ENCODE data around the gene TRAF3. TPM values are rescaled to one million over a fixed set of nuclear protein-coding genes. Genes with fewer than 3 reads are reported as not detected.
A peak's percentile ranks its signal among the peaks of the same experiment; 100 is the strongest.

Gene TRAF3
- total RNA-seq, 1 experiment from 2014 or later, result 25.3 TPM

DNA sequence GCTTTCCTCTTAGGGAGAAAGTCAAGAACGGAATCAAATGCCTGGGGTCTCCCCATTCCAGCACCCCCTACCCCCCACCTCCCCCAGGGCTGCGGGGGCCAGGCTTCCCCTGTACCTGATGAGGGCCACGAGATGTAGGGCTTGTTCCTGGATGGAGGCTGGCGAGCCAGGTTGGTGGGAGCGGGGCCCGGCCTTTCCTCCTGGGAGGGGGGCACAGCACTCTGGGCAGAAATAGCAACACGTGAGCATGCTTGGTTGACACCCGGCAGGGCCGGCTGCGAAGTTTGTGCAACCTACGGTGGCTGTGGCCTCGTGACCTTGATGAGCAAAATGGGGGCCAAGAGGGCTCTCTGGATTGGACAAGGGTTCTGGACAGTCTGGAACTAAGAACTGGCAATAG lies 160.9 kb downstream of the TRAF3 start:
- Mint-ChIP-seq H3K4me3 (ENCODE audit: unreplicated experiment) (no peak overlapping the region), H3K36me3 (ENCODE audit: insufficient read depth, unreplicated experiment) (peaks cover 81% of the 10 kb centered on the region), H3K9me3 (ENCODE audit: unreplicated experiment) (no peaks in the 10 kb centered on the region), H3K27ac (ENCODE audit: low read depth, unreplicated experiment) (no peak overlapping the region), H3K4me1 (ENCODE audit: insufficient read depth, unreplicated experiment) (peaks cover 15% of the 10 kb centered on the region), H3K27me3 (ENCODE audit: insufficient read depth, unreplicated experiment) (no peaks in the 10 kb centered on the region)
- intact Hi-C loops (cut with micrococcal nuclease), result no loop called here
- no peak for DNase-seq (ENCODE audit: unreplicated experiment)
- POLR2A ChIA-PET, result interaction anchor here (0.7 kb wide), 1 partner anchor 11 kb away, joined by 4 read pairs; no protein-coding TSS in a partner anchor
- CTCF ChIA-PET, result interaction anchor here (0.6 kb wide), 1 partner anchor 634 kb away, joined by 3 read pairs; no protein-coding TSS in a partner anchor
- no peak for TF ChIP-seq CTCF (IDR thresholded peaks at IDR 0.05; ENCODE audit: unreplicated experiment)
- no TSS peak for BruUV-seq (replicated peaks)

- no peak overlapping the region for H3K4me3 Mint-ChIP-seq (ENCODE audit: unreplicated experiment)
- BruUV-seq (replicated peaks), result no TSS peak
- intact Hi-C loops (cut with micrococcal nuclease), result no loop called here
- DNase-seq (ENCODE audit: unreplicated experiment), result no peak
- CTCF ChIA-PET, result no interaction called here
- H3K9me3 Mint-ChIP-seq (ENCODE audit: unreplicated experiment), result no peaks in the 10 kb centered on the region
- peaks cover 83% of the 10 kb centered on the region for H3K36me3 Mint-ChIP-seq (ENCODE audit: insufficient read depth, unreplicated experiment)
- H3K27ac Mint-ChIP-seq (ENCODE audit: low read depth, unreplicated experiment), result no peak overlapping the region
- peaks cover 15% of the 10 kb centered on the region for H3K4me1 Mint-ChIP-seq (ENCODE audit: insufficient read depth, unreplicated experiment)
- POLR2A ChIA-PET, result no interaction called here
- TF ChIP-seq CTCF (IDR thresholded peaks at IDR 0.05; ENCODE audit: unreplicated experiment), result no peak
- no peaks in the 10 kb centered on the region for H3K27me3 Mint-ChIP-seq (ENCODE audit: insufficient read depth, unreplicated experiment)
These were observed 162.1 kb downstream of the TRAF3 start for GRCh38 chr14:102939329-102939728.

GRCh38 chr14:102939820-102940561 lies 162.7 kb downstream of the TRAF3 start:
- POLR2A ChIA-PET, result interaction anchor here (1.0 kb wide), 1 partner anchor 13 kb away, joined by 3 read pairs; no protein-coding TSS in a partner anchor
- intact Hi-C loops (cut with micrococcal nuclease), result no loop called here
- BruUV-seq (replicated peaks), result no TSS peak

More at GRCh38 chr14:102939820-102940561, 162.7 kb downstream of the TRAF3 start:
- no peaks in the 10 kb centered on the region for H3K27me3 Mint-ChIP-seq (ENCODE audit: insufficient read depth, unreplicated experiment)
- no peak for TF ChIP-seq CTCF (IDR thresholded peaks at IDR 0.05; ENCODE audit: unreplicated experiment)
- CTCF ChIA-PET, result interaction anchor here (0.7 to 1.0 kb wide), 3 partner anchors 9 to 246 kb away, joined by 3 to 4 read pairs (median 3); no protein-coding TSS in a partner anchor
- no peaks in the 10 kb centered on the region for H3K9me3 Mint-ChIP-seq (ENCODE audit: unreplicated experiment)
- H3K27ac Mint-ChIP-seq (ENCODE audit: low read depth, unreplicated experiment), result peak overlapping the region; percentile 7
- peaks cover 83% of the 10 kb centered on the region for H3K36me3 Mint-ChIP-seq (ENCODE audit: insufficient read depth, unreplicated experiment)
- peaks cover 15% of the 10 kb centered on the region for H3K4me1 Mint-ChIP-seq (ENCODE audit: insufficient read depth, unreplicated experiment)
- no peak overlapping the region for H3K4me3 Mint-ChIP-seq (ENCODE audit: unreplicated experiment)
- peak; percentile 75 for DNase-seq (ENCODE audit: unreplicated experiment)
